Testis (tissue), 3 donors: ENCODE results near the gene RIN1. TPM values are rescaled to one million over a fixed set of nuclear protein-coding genes. Genes with fewer than 3 reads are reported as not detected.

Experiments
- DNase-seq: peaks from one replicate; pipeline ENCODE4 v3.0.0-alpha.2; 2019
- H3K27ac ChIP-seq, 2 donors: fragments of 200-600 bp; sonication (generic); one replicate each; pipeline ENCODE4 v1.5.1; 2019
- H3K27me3 ChIP-seq: fragments of 200-600 bp; sonication (generic); one replicate; pipeline ENCODE4 v1.5.1; 2019
- H3K36me3 ChIP-seq: fragments of 200-600 bp; sonication (generic); one replicate; pipeline ENCODE4 v1.5.1; 2017; ENCODE audit warnings: low read depth; ENCODE audit errors: missing control alignments
- H3K4me1 ChIP-seq: fragments of 200-600 bp; sonication (generic); one replicate; pipeline ENCODE4 v1.5.1; 2019
- H3K4me3 ChIP-seq, 2 donors: fragments of 200-600 bp; sonication (generic); one replicate each; pipeline ENCODE4 v1.5.1; 2017 to 2019
- H3K9me3 ChIP-seq: fragments of 200-600 bp; sonication (generic); one replicate; pipeline ENCODE4 v1.5.1; 2017
- CTCF ChIP-seq, 3 experiments: fragments of 450-650 bp in 2 of 3; fragments of 200-600 bp in 1 of 3; sonication (generic) in 1 of 3; IDR thresholded peaks; one replicate each; pipeline ENCODE4 v1.5.1; 2016 to 2019; ENCODE audit warnings: antibody characterized with exemption in 3 of 3, mild to moderate bottlenecking in 2 of 3, moderate library complexity in 1 of 3
- POLR2A ChIP-seq: fragments of 450-650 bp; IDR thresholded peaks from one replicate; pipeline ENCODE4 v1.6.1; 2017; ENCODE audit warnings: antibody characterized with exemption, mild to moderate bottlenecking, moderate library complexity
- WGBS, 2 donors: methylation state at CpG; one replicate each; pipeline ENCODE4 v1.1.5; 2018; 5-methylcytosine and 5-hydroxymethylcytosine counted together
- intact Hi-C: fragments of 100-400 bp; cut with DNase I; formaldehyde crosslinking; loops from one replicate; pipeline ENCODE4 v1.15.1; 2023; ENCODE audit warnings: low total_unique reads
- polyA plus RNA-seq: library from polyadenylated mRNA; stranded (reverse); fragments of 350-450 nt; fragmentation: Illumina TruSeq; extraction: RNeasy Lipid Tissue Mini Kit (QIAGEN cat#74804); gene quantifications from one replicate; pipeline ENCODE4 v1.2.3, GENCODE V29; 2014; ENCODE audit warnings: low read depth, low replicate concordance; ENCODE audit not compliant: insufficient read depth
- total RNA-seq, 2 donors: library from RNA; depleted of rRNA; stranded (reverse); fragments of >200 nt; gene quantifications; one replicate each; pipeline ENCODE4 v1.2.3, GENCODE V29; 2016

RIN1 gene
- total and polyA plus RNA-seq, 3 donors from 2014 or later, result 4.7 to 8.5 (median 8.2) TPM

- Histone ChIP-seq H3K27me3 (no peaks in the 10 kb centered on the region), H3K27ac (no peak overlapping the region), H3K4me1 (peaks cover 22% of the 10 kb centered on the region), H3K36me3 (no peaks in the 10 kb centered on the region), H3K4me3 (no peak overlapping the region), H3K9me3 (no peaks in the 10 kb centered on the region)
- no peak for TF ChIP-seq POLR2A
- no peak for TF ChIP-seq CTCF (IDR thresholded peaks at IDR 0.05)
- intact Hi-C loops, result no loop called here
- 83 to 93% methylated on average over 3 of the region's 3 CpGs for WGBS, 2 donors
- DNase-seq, result no peak
Observed at GRCh38 chr11:66329165-66329673, 7.0 kb downstream of the RIN1 start.

GRCh38 chr11:66328302-66329144, 7.7 kb downstream of the RIN1 start:
- 23 to 44% methylated on average over 15 to 19 of the region's 19 CpGs for WGBS, 2 donors
- peak; percentile 78 for DNase-seq
- intact Hi-C loops, result no loop called here
- Histone ChIP-seq H3K27ac (no peak overlapping the region), H3K4me1 (peaks cover 22% of the 10 kb centered on the region), H3K9me3 (no peaks in the 10 kb centered on the region), H3K27me3 (no peaks in the 10 kb centered on the region), H3K4me3 (no peak overlapping the region), H3K36me3 (no peaks in the 10 kb centered on the region)
- TF ChIP-seq POLR2A, result no peak
- TF ChIP-seq CTCF (IDR thresholded peaks at IDR 0.05), result peak; percentile 95 to 97 (median 96)

- intact Hi-C loops, result no loop called here
- Histone ChIP-seq H3K4me1 (peaks cover 22% of the 10 kb centered on the region), H3K27me3 (no peaks in the 10 kb centered on the region), H3K27ac (no peak overlapping the region), H3K36me3 (no peaks in the 10 kb centered on the region), H3K4me3 (no peak overlapping the region), H3K9me3 (no peaks in the 10 kb centered on the region)
- TF ChIP-seq CTCF (IDR thresholded peaks at IDR 0.05) (no peak), POLR2A (no peak)
- WGBS, 2 donors, result 74 to 100% methylated on average over 1 to 3 of the region's 3 CpGs
- no peak for DNase-seq
Observed at GRCh38 chr11:66328031-66328301, 8.3 kb downstream of the RIN1 start.

- DNase-seq, result no peak
- H3K27ac ChIP-seq, result peak overlapping the region in 1 of 2 donors; percentile 53
- no peaks in the 10 kb centered on the region for H3K9me3 ChIP-seq
- no peaks in the 10 kb centered on the region for H3K36me3 ChIP-seq
- no peaks in the 10 kb centered on the region for H3K27me3 ChIP-seq
- H3K4me1 ChIP-seq, result peaks cover 23% of the 10 kb centered on the region
- intact Hi-C loops, result no loop called here
- no peak for TF ChIP-seq CTCF (IDR thresholded peaks at IDR 0.05)
- TF ChIP-seq POLR2A, result no peak
- WGBS, 2 donors, result 79% methylated on average over 10 of the region's 10 CpGs; no CpG with 5 or more reads in 1 of the 2 donors
- no peak overlapping the region for H3K4me3 ChIP-seq
Observed at GRCh38 chr11:66327171-66328030, 8.8 kb downstream of the RIN1 start.
